ENCODE measurements around the gene NARF.
"Not testable (repeated sequence)": the region's sequence is repeated elsewhere in the genome, so short reads cannot be mapped to it uniquely, and the experiment has no call there.

NARF gene

DNA sequence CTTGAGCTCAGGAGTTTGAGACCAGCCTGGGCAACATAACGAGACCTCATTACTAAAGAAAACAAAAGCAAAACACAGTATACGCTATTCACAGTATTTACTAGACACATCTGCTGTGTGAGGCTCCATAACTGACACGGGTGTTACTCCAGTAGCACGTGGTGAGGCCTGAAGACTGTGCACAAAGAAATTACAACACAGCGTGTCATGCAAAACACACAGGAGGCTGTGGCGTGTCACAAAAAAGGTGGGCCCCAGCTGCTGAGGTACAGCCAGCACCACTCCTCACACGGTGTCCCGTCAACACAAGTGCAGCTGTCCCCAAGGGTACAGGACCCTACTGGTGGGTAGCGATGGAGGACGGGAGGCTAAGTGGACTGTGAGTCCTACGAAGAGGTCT lies 10.7 kb upstream of the NARF start:
- no peak for DNase-seq

DNA sequence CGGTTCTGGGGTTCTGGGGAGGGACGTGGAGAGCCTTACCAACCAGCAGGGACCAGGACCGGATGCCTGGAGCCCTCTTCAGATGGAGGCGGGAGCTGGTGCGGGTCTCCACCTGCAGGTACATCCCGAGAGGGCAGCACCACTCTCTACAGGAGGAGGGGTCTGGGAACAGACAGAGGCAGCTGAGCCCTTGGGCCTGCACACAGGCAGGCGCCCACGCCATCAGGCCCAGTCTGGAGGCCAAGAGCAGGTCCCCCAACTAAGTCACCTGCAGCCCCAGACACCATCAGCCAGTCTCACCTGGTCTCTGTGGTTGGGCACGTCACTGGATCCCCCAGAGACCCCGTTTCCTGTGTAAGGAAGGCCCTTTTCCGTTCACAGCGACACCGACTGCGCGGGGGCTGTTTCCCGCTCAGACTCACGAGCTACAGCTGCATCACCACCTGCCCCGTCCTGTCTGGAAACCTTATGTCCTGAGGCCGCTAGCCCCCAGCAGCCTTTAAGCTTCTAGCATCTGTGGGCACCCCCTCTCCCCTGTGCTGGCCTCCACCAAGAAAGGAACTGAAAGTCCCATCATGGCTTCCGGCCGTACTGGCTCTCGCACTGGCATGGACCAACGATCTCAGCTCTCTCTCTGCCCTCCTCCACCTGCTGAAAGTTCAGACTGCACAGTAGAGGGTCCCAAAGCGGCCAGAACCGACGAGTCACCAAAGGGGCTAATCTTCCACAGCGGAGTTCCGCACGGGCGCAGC lies 9.2 kb upstream of the NARF start:
- peak in 1 of 2 experiments; percentile 39 for DNase-seq

DNA sequence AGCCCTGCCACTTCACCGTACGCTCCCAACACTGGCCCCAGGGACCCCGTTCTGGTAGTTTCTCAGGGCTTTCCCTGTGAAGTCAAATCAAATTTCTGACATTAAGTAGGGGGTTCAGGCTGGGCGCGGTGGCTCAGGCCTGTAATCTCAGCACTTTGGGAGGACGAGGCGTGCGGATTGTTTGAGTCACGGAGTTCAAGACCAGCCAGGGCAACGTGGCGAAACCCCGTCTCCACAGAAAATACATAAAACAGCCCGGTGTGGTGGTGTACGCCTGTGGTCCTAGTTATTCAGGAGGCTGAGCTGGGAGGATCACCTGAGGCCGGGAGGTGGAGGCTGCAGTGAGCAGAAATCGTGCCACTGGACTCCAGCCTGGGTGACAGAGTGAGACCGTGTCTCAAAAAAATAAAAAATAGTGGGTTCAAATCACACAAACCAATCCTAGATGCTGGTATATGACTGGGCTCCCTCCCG lies 8.6 kb upstream of the NARF start:
- no peak for DNase-seq

DNA sequence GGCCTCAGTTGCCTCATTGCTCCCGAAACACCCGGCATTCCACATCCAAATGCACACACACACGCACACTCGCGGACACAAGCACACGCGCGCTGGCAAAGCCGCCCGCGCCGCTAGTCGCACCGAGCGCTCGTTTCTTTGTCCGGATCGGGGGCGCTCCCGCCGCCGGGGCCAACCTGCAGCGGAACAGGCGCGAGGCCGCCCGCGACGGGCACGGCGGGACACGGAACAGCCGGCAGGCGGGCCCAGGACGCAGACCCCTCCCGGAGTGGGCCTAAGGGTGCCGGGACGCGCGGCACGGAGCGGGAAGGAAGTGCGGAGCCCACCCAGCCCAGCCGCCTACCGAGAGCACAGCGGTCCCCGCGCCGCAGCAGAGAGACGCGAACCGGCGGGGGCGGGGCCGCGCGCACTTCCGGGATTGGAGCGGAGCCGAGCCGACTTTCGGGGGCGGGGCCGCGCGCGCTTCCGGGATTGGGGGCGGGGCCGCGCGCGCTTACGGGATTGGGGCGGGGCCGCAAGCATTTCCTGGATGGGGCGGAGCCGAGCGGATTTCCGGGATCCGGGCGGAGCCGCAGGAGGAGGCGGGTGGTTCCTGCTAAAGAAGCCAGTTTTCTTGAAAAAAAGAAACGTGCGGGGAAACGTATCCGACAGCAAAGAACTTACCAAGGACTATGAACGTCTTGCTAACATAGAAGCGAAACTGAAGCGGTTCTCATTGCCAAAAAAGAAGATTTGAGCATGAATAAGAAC lies 8.0 kb upstream of the NARF start, which contains the start of gene CYBC1:
CYBC1 (minus strand) TSS at position 396 of the 750 bp plus-strand sequence. CDS start 1,498 bp downstream, outside the sequence.
- DNase-seq, result peak; percentile 54 to 97

DNA sequence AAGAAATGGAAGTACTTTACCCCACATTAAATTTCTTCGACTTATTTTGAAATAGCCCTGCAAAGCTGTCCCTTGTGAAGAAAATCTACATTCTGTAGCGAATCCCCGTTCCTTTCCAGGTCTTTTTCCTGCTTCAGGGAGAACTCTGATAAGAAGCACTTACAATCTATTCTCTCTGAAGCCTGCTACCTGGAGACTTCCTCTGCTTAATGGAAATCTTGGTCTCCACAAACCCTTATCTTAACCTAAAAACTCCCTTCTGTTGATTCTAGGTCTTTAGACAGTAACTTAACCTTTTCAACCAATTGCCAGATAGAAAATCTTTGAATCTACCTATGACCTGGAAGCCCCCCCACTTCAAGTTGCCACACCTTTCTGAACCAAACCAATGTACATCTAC lies 6.4 kb upstream of the NARF start:
- DNase-seq, result no peak

DNA sequence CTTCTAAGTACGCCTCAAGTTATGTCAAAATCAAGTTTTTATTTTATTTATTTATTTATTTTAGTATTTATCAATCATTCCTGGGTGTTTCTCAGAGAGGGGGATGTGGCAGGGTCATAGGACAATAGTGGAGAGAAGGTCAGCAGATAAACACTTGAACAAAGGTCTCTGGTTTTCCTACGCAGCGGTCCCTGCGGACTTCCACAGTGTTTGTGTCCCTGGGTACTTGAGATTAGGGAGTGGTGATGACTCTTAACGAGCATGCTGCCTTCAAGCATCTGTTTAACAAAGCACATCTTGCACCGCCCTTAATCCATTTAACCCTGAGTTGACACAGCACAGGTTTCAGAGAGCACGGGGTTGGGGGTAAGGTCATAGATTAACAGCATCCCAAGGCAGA lies 5.4 kb upstream of the NARF start:
- not testable (repeated sequence) for DNase-seq

DNA sequence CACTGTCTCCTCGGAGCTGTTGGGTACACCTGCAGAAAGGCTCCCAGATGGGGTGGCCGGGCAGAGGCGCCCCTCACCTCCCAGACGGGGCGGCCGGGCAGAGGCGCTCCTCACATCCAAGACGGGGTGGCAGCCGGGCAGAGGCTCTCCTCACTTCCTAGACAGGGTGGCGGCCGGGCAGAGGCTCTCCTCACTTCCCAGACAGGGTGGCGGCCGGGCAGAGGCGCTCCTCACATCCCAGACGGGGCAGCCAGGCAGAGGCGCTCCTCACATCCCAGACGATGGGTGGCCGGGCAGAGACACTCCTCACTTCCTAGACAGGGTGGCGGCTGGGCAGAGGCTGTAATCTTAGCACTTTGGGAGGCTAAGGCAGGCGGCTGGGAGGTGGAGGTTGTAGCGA lies 4.8 kb upstream of the NARF start:
- DNase-seq, result not testable (repeated sequence)

DNA sequence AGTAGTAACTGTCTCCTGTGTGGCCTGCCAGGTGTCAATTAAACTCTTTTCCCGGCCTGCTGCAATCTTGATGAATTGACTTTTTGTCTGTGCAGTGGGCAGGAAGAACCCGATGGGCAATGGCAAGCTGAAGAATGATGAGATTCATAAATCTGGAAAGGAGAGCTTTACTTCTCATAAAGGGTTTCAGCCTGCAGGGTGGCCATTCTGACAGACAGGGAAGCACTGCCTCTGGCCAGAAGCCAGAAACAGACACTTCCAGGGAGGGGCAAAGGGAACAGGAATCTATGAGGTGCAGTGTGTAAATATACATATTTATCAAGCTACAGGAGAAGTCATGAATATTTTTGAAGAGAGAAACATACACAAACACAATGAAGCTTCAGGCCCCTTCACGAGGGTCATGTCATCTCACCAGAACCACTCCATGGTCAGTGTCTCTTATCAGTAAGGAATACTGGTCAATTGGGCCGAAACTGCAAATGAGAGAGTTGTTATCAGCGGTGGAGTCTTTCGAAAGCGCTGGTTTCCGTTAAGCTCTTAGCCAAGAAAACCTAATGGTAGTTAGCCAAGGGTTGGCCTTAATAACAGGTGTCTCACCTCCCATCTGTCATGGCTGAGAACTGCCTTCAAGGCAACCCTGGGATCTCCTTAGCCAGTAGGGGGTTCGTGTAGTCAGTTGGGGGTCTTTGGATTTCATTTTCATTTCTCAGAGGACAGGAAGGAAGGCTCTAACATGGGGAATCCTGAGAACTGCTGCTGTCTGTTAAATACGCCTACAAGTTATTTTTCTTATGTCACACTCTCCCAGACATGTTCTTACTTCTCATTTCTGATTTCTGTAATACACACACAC lies 1.2 kb upstream of the NARF start:
- no peak for DNase-seq

DNA sequence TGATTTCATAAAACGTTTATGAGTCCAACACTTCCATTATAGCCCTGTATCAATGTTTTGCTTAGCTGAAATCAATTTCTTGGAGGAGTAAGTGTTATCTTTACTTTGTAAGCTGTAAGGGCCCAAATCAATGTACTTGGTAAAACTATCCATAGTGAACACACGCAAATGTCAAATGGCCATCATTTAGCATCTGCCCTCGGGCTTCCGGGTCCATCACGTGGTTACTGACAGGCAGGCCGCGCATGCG lies 687 bp upstream of the NARF start:
- peak in 1 of 2 experiments; percentile 91 for DNase-seq

DNA sequence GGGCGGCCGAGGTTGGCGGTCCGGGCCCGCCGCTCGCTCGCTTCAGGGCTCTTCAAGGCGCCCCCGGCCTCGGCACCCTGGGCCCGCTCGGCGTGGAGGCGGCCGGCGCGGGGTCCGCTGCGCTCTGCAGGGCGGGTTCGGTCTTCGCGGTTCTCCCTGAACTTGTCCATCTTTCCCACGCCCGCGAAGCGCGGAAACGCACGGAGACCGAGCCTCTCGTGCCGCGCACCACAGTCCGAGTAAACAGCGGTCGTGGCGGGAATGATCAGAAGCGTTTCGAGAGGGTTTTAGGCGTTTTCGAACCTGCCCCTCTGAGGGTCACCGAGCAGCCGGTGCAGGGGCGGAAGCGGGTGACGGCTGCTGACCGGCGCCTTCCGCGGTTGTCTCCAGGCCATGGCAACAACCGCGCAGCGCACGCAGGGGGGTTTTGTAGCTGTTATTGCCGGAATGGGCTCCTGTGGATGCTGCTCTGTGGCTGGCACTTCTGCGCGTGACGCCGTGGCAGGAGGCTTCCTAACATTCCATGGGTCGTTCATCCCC lies 414 bp downstream of the NARF start:
- peak in 1 of 2 experiments; percentile 56 for DNase-seq

DNA sequence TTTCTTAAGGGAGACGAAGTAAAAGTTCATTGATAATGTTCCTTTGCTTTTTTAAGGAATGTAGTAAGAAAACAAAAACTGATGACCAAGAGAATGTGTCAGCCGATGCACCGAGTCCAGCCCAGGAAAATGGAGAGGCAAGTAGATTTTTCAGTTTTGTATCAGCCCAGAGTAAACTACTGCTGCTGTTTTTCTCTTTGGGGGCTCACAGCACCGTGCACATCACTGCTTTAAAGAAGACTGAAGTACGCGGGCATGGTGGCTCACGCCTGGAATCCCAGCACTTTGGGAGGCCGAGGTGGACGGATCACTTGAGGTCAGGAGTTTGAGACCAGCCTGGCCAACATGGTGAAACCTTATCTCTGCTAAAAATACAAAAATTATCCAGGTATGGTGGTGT lies 1.4 kb downstream of the NARF start:
- DNase-seq, result not testable (repeated sequence)

DNA sequence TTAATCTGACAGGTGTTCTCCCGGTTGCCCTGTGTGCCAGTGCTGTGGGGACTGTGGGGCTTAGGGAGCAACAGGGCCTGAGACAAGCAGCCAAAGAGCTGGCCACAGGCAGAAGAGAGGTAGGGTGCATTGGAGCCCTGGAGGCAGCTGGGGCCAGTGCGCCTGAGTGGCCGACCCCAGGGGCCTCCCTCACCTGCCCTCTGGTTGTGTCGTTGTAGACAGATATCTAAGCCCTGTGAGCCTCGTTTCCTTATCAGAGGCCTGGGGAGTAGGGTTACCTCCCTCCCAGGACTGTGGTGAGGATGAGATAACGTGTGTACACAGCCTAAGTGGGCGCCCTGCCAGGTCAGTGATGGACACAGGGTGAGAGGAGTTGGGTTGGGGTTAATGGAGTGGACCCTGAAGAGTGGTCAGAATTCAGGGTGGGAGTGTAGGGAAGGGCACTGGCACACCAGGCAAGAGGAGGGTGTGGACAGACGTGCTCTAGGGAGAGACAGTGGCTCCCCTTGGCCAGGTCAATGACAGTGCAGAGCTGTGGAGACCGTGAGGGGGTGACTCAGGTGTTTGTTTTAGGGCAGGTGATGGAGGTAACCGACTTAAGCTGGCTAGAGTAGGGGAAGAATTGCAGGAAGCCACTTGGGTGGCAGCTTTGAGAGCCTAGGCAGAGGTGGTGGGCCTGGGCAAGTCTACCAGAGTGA lies 3.4 kb downstream of the NARF start:
- DNase-seq, result no peak

DNA sequence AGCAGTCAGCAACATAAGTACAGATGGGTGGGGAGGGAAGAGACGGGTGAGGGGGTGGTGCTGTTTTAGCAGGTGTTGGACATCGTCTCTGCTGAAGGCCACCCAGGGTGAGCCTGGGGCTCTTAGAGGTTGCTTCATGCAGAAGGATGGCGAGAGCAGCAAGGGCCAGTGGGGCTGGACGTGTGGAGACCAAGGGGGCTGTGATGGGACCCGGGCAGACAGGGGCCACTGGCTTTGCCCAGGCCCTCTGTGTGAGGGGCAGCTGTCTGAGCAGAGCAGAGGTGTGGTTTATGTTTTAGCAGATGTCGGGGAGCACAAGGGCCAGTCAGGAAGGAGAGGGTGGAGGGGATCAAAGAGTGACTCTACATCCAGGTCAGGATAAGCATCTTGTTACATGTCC lies 4.8 kb downstream of the NARF start:
- no peak for DNase-seq

DNA sequence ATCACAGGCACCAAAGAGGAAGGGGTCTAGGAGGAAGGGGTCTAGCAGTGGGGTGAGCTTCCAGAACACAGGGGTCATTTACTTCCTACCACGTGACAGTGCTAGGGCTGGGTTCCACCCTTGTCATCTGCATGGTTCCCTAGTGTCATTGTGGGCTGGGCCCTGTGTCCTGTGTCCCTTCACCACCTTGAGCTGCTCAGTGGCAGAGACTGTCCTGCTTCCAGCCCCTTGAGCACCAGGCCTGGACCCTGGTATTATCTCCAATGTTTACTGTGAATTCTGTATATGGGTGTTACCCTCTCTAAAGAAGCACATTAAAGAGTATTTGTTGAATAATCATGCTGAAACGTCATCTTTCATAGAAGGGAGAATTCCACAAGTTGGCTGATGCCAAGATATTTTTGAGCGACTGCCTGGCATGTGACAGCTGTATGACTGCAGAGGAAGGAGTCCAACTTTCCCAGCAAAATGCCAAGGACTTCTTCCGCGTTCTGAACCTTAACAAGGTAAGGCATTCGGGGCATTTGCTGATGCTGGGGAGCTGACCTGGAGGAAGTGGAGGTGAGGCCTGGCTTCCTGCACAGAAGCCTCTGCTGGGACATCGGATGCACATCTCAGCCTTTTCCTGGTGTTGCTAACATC lies 5.5 kb downstream of the NARF start:
- DNase-seq, result no peak

DNA sequence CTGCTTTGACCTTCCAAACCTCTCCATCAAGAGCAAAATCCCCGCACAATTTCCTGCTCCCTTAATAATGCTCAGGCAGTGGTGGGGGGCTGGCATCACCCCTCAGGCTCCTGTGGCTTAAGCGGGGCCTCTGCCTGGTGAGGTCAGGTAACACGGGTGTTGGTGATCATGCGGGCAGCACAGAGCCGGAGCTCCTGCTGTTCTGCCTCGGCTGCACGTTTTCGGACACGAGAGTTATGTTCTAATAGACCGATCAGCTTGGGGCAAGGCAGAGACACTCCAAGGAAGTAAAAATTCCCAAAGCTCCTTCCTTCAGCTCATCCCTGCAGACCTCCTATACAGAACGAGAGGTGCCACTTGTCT lies 6.0 kb downstream of the NARF start:
- no peak for DNase-seq

DNA sequence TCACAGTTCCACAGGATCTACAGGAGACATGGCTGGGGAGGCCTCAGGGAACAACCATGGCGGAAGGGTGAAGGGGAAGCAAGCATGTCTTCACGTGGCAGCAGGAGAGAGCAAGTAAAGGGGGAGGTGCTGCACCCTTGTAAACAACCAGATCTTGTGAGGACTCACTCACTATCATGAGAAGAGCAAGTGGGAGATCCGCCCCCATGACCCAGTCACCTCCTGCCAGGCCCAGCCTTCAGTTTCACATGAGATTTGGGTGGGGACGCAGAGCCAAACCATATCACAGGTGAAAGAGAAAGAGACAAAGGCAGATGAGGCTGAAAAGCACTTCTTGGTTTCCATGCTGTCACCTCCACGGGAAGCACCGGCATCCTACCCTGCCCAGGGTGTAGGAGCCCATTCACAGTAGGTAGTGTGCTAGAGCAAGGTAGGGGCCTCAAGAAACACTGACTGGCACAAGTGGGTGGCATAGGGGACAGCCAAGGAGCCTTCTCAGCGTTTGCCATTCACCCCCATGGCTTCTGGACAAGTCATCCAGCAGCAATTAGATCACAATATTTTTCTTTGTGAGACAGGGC lies 6.6 kb downstream of the NARF start:
- DNase-seq, result no peak

DNA sequence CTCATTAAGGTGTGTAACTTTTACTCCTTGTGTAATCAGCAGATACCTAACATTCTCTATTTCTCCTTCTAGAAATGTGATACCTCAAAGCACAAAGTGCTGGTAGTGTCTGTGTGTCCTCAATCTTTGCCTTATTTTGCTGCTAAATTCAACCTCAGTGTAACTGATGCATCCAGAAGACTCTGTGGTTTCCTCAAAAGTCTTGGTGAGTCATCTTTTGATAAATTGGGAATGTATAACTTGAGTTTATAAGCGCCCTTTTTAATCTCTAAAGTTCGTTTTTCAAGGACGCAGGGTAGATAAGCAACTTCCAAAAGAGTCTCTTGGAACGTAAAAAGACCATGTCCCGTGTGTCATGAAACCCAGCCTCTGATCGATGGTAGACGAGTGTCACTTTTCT lies 10.2 kb downstream of the NARF start:
- no peak for DNase-seq

DNA sequence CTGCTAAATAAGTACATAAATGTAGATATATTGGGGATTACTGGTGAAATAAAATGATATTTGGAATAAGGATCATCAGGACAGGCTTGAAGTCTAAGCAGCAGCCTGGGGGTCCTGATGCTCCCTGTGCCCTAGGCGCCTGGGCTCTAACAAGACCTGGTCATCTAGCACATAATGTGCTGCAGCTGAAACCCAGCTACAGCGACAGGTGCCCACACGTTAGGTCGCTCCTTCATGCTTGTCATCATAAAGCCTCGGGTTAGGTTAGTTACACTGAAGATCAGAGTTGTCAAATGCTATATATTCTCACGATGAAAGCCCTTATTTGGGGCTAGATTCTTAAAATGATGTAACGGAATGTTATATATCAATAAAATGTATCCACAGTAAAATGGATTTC lies 11.5 kb downstream of the NARF start:
- DNase-seq, result no peak

DNA sequence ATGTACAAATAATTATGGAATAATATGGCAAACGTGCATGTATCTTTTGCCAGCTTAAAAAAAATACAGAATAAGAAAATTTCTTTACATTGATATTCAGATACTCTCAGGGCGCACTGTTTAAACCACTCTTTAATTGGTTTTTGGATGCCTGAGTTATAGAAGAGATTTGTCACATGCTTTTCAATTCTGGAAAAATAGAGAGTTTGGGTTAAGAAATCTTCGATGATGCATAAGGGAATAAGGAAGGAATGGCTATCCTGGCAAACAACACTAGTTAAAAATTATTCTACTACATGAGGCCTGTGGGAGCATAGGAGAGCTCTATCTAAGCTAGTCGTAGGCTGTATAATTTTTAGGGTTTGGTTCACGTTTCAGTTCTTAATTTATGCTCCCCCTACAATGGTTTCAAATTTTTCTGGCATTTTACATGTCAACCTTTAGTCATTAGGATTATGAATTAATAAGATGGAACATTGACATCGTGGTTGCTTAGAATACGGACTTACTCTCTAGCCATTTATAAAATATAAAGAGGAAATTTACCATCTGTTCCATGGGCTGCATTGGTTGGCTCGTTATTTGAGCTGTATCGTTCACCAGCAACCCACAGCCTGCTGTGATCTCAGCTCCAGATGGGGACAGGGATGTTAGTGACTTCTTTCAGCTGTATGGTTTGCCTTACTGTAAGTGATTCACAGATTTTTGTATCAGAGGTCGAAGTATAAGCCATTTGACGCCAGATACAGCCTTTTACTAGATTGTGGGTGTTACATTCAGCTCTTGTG lies 15.9 kb downstream of the NARF start:
- no peak for DNase-seq

DNA sequence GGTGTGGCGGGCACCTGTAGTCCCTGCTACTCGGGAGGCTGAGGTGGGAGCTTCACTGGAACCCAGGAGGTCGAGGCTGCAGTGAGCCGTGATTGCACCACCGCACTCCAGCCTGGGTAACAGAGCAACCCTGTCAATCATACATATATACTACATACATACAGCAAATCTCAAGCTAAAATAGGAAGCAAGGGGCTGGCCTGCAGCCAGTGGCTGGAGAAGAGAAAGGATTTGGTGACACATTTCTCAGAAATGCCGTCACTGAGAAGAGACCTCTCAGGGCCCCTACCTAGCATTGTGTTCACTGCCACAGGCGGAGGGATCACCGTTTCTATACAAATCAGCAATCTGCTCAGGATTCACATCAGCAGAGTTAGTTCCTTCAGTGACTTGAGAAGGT lies 16.9 kb downstream of the NARF start:
- no peak for DNase-seq

DNA sequence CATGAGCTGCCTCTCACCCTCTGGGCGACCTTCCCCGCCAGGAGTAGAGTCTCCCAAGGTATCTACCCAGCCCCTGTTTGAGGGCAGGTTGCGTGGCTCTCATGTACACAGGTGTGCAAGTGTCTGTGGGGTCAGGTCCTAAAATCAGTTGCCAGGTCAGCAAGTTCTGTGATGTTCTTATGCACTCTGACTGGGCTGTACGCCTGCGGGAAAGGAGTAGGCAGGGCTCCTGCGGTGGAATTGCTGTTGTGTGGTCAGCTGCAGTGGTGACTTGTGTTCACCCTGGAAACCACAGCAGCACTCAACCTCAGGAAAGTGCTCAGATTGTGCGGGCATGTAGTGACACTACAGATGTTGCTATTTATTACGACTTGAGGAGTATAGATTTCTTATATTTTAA lies 19.4 kb downstream of the NARF start:
- no peak for DNase-seq
